Fibroblast of lung (primary cell): ENCODE results near the gene PTGIS. TPM values are rescaled to one million over a fixed set of nuclear protein-coding genes. Genes with fewer than 3 reads are reported as not detected.

Experiments used
- DNase-seq, 2 donors: peaks; one replicate each; pipeline versions ENCODE4 v3.0.0 to v3.0.0-alpha.2; 2010; ENCODE audit warnings: low read depth in 2 of 2
- H2AFZ ChIP-seq: 2 replicates; pipeline ENCODE4 v1.5.1; 2012; ENCODE audit warnings: low read length, control low read depth, inconsistent platforms
- H3K27ac ChIP-seq: 2 replicates; pipeline ENCODE4 v1.5.1; 2011; ENCODE audit warnings: low read length, control low read depth; ENCODE audit not compliant: insufficient read depth
- H3K27me3 ChIP-seq: 2 replicates; pipeline ENCODE4 v1.5.1; 2011; ENCODE audit warnings: mild to moderate bottlenecking, low read length; ENCODE audit not compliant: control insufficient read depth, insufficient read depth
- H3K36me3 ChIP-seq: 2 replicates; pipeline ENCODE4 v1.5.1; 2011; ENCODE audit warnings: low read length; ENCODE audit not compliant: control insufficient read depth, insufficient read depth
- H3K4me1 ChIP-seq: 2 replicates; pipeline ENCODE4 v1.5.1; 2011; ENCODE audit warnings: low read length; ENCODE audit not compliant: control insufficient read depth, insufficient read depth; ENCODE audit errors: extremely low read depth
- H3K4me2 ChIP-seq: 2 replicates; pipeline ENCODE4 v1.5.1; 2011; ENCODE audit warnings: low read length, control low read depth; ENCODE audit not compliant: insufficient read depth; ENCODE audit errors: extremely low read depth
- H3K4me3 ChIP-seq, 4 experiments: fragments of 200-600 bp in 1 of 4; sonication (generic) in 1 of 4; replicated peaks in 1 of 4; 2 replicates each; pipeline ENCODE4 v1.5.1; 2011 to 2016; ENCODE audit warnings: low read length in 4 of 4, low read depth in 3 of 4, mild to moderate bottlenecking in 3 of 4, control low read depth in 2 of 4, inconsistent platforms in 1 of 4, mixed read lengths in 1 of 4; ENCODE audit not compliant: insufficient read depth in 1 of 4; ENCODE audit errors: control extremely low read depth in 1 of 4
- H3K79me2 ChIP-seq: 2 replicates; pipeline ENCODE4 v1.5.1; 2012; ENCODE audit warnings: mild to moderate bottlenecking, low read length, inconsistent platforms; ENCODE audit not compliant: control insufficient read depth, insufficient read depth
- H3K9ac ChIP-seq: 2 replicates; pipeline ENCODE4 v1.5.1; 2011; ENCODE audit warnings: mild to moderate bottlenecking, low read length, control low read depth; ENCODE audit not compliant: insufficient read depth
- H3K9me3 ChIP-seq: 2 replicates; pipeline ENCODE4 v1.5.1; 2012; ENCODE audit warnings: low read depth, low read length; ENCODE audit not compliant: control insufficient read depth, insufficient read depth
- H4K20me1 ChIP-seq: 2 replicates; pipeline ENCODE4 v1.5.1; 2011; ENCODE audit warnings: low read length; ENCODE audit not compliant: control insufficient read depth, insufficient read depth; ENCODE audit errors: extremely low read depth
- CTCF ChIP-seq, 2 donors: IDR thresholded peaks in 1 of 2; conservative IDR thresholded peaks in 1 of 2; 1 replicate in 1 of 2; 2 replicates in 1 of 2; pipeline ENCODE4 v1.5.1; 2011 to 2012; ENCODE audit warnings: low read length in 2 of 2, control low read depth in 1 of 2, inconsistent platforms in 1 of 2, low read depth in 1 of 2, mild to moderate bottlenecking in 1 of 2
- EZH2 ChIP-seq: IDR thresholded peaks from 2 replicates; pipeline ENCODE4 v1.5.1; 2012; ENCODE audit warnings: low read length, control low read depth, mild to moderate bottlenecking; ENCODE audit errors: missing control alignments
- polyA plus RNA-seq, 2 donors: library from polyadenylated mRNA; depleted of rRNA in 1 of 2; stranded (reverse) in 1 of 2; unstranded in 1 of 2; fragments of >200 nt; gene quantifications; 2 replicates each; pipeline ENCODE4 v1.2.1, GENCODE V29; 2011 to 2012; ENCODE audit warnings: missing spikeins in 1 of 2
- total RNA-seq: library from RNA; depleted of rRNA; stranded (reverse); fragments of >200 nt; gene quantifications from 2 replicates; pipeline ENCODE4 v1.2.1, GENCODE V29; 2014

The PTGIS gene
- total and polyA plus RNA-seq, 2 donors (not counting 1 experiment from before 2014, with no cell fraction given): 6.8 to 41.5 TPM

- Histone ChIP-seq H3K4me3 (no peak overlapping the region), H3K4me2 (no peak overlapping the region), H3K27ac (no peak overlapping the region), H2AFZ (no peak overlapping the region), H3K9ac (no peak overlapping the region), H3K27me3 (peaks cover 11% of the 10 kb centered on the region), H4K20me1 (no peaks in the 10 kb centered on the region), H3K9me3 (no peaks in the 10 kb centered on the region), H3K79me2 (no peaks in the 10 kb centered on the region), H3K4me1 (peaks cover 10% of the 10 kb centered on the region), H3K36me3 (no peaks in the 10 kb centered on the region)
- DNase-seq: no peak
- no peak for TF ChIP-seq EZH2
- TF ChIP-seq CTCF (conservative IDR thresholded peaks at IDR 0.05 in 1 of 2, IDR thresholded peaks at IDR 0.05 in 1 of 2; ENCODE audit: low read depth in 1 of 2, low read length in 2 of 2): no peak
Observed at GRCh38 chr20:49507741-49508434, 60.0 kb downstream of the PTGIS start.

- peak; percentile 11 to 78 for DNase-seq
- TF ChIP-seq EZH2: no peak
- Histone ChIP-seq H3K36me3 (no peaks in the 10 kb centered on the region), H4K20me1 (no peaks in the 10 kb centered on the region), H2AFZ (no peak overlapping the region), H3K27ac (no peak overlapping the region), H3K4me3 (no peak overlapping the region), H3K27me3 (peaks cover 11% of the 10 kb centered on the region), H3K79me2 (no peaks in the 10 kb centered on the region), H3K9ac (no peak overlapping the region), H3K4me1 (peaks cover 4% of the 10 kb centered on the region), H3K9me3 (no peaks in the 10 kb centered on the region), H3K4me2 (no peak overlapping the region)
Observed at GRCh38 chr20:49505518-49505917, 62.4 kb downstream of the PTGIS start.

- no peak for DNase-seq
- Histone ChIP-seq H3K9me3 (no peaks in the 10 kb centered on the region), H4K20me1 (no peaks in the 10 kb centered on the region), H3K27ac (no peak overlapping the region), H3K9ac (no peak overlapping the region), H3K4me2 (no peak overlapping the region), H3K79me2 (no peaks in the 10 kb centered on the region), H3K4me1 (no peaks in the 10 kb centered on the region), H3K36me3 (no peaks in the 10 kb centered on the region), H3K4me3 (no peak overlapping the region), H2AFZ (no peak overlapping the region), H3K27me3 (peaks cover 16% of the 10 kb centered on the region)
- TF ChIP-seq EZH2: no peak
- no peak for TF ChIP-seq CTCF (conservative IDR thresholded peaks at IDR 0.05 in 1 of 2, IDR thresholded peaks at IDR 0.05 in 1 of 2; ENCODE audit: low read depth in 1 of 2, low read length in 2 of 2)
Observed at GRCh38 chr20:49503176-49503575, 64.8 kb downstream of the PTGIS start.
